OCI-LY1 (cell line): ENCODE results near the gene RNF13.

Experiments
- H2AFZ ChIP-seq: fragments of 200-600 bp; sonication (generic), shearing (Covaris generic); 2 replicates; pipeline ENCODE4 v1.6.0; 2014; ENCODE audit warnings: antibody characterized with exemption, mild to moderate bottlenecking, low read length
- H3F3A ChIP-seq: fragments of 200-600 bp; sonication (generic), shearing (Covaris generic); 2 replicates; pipeline ENCODE4 v1.6.0; 2014; ENCODE audit warnings: mild to moderate bottlenecking, antibody characterized with exemption, low read length, moderate library complexity; ENCODE audit not compliant: insufficient read depth
- H3K27ac ChIP-seq: fragments of 200-600 bp; sonication (generic); 2 replicates; pipeline ENCODE4 v1.5.1; 2014; ENCODE audit warnings: low read length, mixed run types, mild to moderate bottlenecking, low read depth; ENCODE audit not compliant: poor library complexity, severe bottlenecking
- H3K27me3 ChIP-seq: fragments of 200-600 bp; sonication (generic); 2 replicates; pipeline ENCODE4 v1.6.0; 2014; ENCODE audit warnings: antibody characterized with exemption, mild to moderate bottlenecking, low read length, moderate library complexity; ENCODE audit not compliant: insufficient read depth
- H3K36me3 ChIP-seq: fragments of 200-600 bp; sonication (generic); 2 replicates; pipeline ENCODE4 v1.6.1; 2014; ENCODE audit warnings: mild to moderate bottlenecking, antibody characterized with exemption, low read length, moderate library complexity, mixed read lengths; ENCODE audit not compliant: insufficient read depth
- H3K4me1 ChIP-seq: fragments of 200-600 bp; sonication (generic); 2 replicates; pipeline ENCODE4 v1.5.1; 2014; ENCODE audit warnings: mild to moderate bottlenecking, low read length, moderate library complexity; ENCODE audit not compliant: insufficient read depth, severe bottlenecking
- H3K4me2 ChIP-seq: fragments of 200-600 bp; sonication (generic), shearing (Covaris generic); 2 replicates; pipeline ENCODE4 v1.6.1; 2014; ENCODE audit warnings: low read length
- H3K4me3 ChIP-seq: fragments of 200-600 bp; sonication (generic); 2 replicates; pipeline ENCODE4 v1.5.1; 2014; ENCODE audit warnings: low read length, low read depth, mild to moderate bottlenecking, mixed read lengths; ENCODE audit not compliant: poor library complexity, severe bottlenecking
- H3K79me2 ChIP-seq: fragments of 200-600 bp; shearing (Covaris generic); 2 replicates; pipeline ENCODE4 v1.6.1; 2016; ENCODE audit warnings: mixed run types, low read length, mixed read lengths; ENCODE audit not compliant: insufficient read depth
- H3K9ac ChIP-seq: fragments of 200-600 bp; sonication (generic), shearing (Covaris generic); 2 replicates; pipeline ENCODE4 v1.6.1; 2014; ENCODE audit warnings: mild to moderate bottlenecking, low read length, mixed read lengths
- H3K9me2 ChIP-seq: fragments of 200-600 bp; sonication (generic), shearing (Covaris generic); 2 replicates; pipeline ENCODE4 v1.6.1; 2014; ENCODE audit warnings: low read depth, mild to moderate bottlenecking, low read length, mixed read lengths
- H3K9me3 ChIP-seq: fragments of 200-600 bp; shearing (Covaris generic); 2 replicates; pipeline ENCODE4 v1.6.1; 2014; ENCODE audit warnings: low read length, mixed read lengths
- H4K20me1 ChIP-seq: fragments of 200-600 bp; sonication (generic), shearing (Covaris generic); 2 replicates; pipeline ENCODE4 v1.6.0; 2016; ENCODE audit warnings: mild to moderate bottlenecking, low read length; ENCODE audit not compliant: insufficient read depth
- CTCF ChIP-seq: fragments of 200-600 bp; sonication (generic), shearing (Covaris generic); IDR thresholded peaks from 2 replicates; pipeline ENCODE4 v1.5.1; 2017; ENCODE audit warnings: mild to moderate bottlenecking, antibody characterized with exemption, low read length, moderate library complexity, mixed read lengths
- EZH2 ChIP-seq: fragments of 200-600 bp; sonication (generic), shearing (Covaris generic); IDR thresholded peaks from 2 replicates; pipeline ENCODE4 v1.8.0; 2017; ENCODE audit warnings: borderline replicate concordance, mixed run types, mild to moderate bottlenecking, antibody characterized with exemption, low read length, moderate library complexity, mixed read lengths

Gene RNF13

DNA sequence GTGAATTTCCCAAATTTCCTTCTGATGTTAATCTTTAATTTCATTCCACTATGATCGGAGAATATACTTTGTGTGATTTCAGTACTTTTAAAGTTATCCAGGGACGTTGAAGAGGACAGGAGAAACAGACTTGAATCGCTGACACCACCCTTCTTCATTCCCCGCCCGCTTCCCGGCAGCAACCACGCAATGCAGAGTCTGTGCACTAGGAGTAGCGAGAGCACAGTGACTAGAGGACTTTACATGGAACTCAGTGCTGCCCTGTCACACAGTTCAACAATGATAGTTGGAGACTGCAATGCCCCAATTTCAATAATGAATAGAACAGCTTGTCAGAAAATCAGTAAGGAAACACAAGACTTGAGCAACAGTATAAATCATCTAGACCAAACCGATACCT, 73.9 kb downstream of the RNF13 start:
- H3F3A ChIP-seq = no peaks in the 10 kb centered on the region
- no peaks in the 10 kb centered on the region for H3K79me2 ChIP-seq
- TF ChIP-seq EZH2 (no peak), CTCF (no peak)
- no peaks in the 10 kb centered on the region for H3K9me3 ChIP-seq
- no peak overlapping the region for H3K4me3 ChIP-seq
- H3K27me3 ChIP-seq = no peaks in the 10 kb centered on the region
- H4K20me1 ChIP-seq = no peaks in the 10 kb centered on the region
- no peak overlapping the region for H3K27ac ChIP-seq
- no peaks in the 10 kb centered on the region for H3K4me1 ChIP-seq
- H3K9ac ChIP-seq = no peak overlapping the region
- no peaks in the 10 kb centered on the region for H3K9me2 ChIP-seq
- no peak overlapping the region for H3K4me2 ChIP-seq
- H3K36me3 ChIP-seq = peaks cover 4% of the 10 kb centered on the region; the same call in 1 of the 2 replicates
- no peak overlapping the region for H2AFZ ChIP-seq

DNA sequence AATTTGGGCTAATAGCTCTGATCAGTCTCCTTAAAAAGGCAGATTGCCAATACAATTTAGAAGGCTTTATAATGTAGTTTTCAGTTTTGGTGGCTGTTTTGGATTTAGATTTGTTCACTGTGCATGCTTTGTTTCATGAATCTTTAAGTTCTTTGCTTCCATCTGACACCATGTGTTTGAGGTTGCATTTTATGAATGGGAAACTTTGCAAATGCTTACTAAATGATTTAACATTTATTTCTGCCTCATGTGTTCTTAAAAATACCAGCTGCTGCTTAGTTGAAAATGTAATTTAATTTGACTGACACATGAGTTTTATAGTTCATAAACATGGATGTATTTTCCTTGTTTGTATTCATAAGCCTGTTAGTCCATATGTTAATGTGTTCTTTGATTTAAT, 78.6 kb downstream of the RNF13 start:
- no peaks in the 10 kb centered on the region for H4K20me1 ChIP-seq
- H3K9me2 ChIP-seq = no peaks in the 10 kb centered on the region
- H3F3A ChIP-seq = no peaks in the 10 kb centered on the region
- H3K9me3 ChIP-seq = no peaks in the 10 kb centered on the region
- no peak overlapping the region for H3K4me3 ChIP-seq
- H3K9ac ChIP-seq = no peak overlapping the region
- no peaks in the 10 kb centered on the region for H3K4me1 ChIP-seq
- no peak overlapping the region for H3K27ac ChIP-seq
- H3K27me3 ChIP-seq = no peaks in the 10 kb centered on the region
- TF ChIP-seq CTCF = no peak
- TF ChIP-seq EZH2 = no peak
- H3K4me2 ChIP-seq = no peak overlapping the region
- H2AFZ ChIP-seq = no peak overlapping the region
- peaks cover 8% of the 10 kb centered on the region; the same call in 1 of the 2 replicates for H3K36me3 ChIP-seq
- no peaks in the 10 kb centered on the region for H3K79me2 ChIP-seq

GRCh38 chr3:149892371-149892770, 79.4 kb downstream of the RNF13 start:
- H3K9ac ChIP-seq = no peak overlapping the region
- H3K36me3 ChIP-seq = peaks cover 5% of the 10 kb centered on the region; the same call in 1 of the 2 replicates
- H3K27me3 ChIP-seq = no peaks in the 10 kb centered on the region
- no peaks in the 10 kb centered on the region for H3K9me3 ChIP-seq
- no peak overlapping the region for H3K27ac ChIP-seq
- no peak overlapping the region for H3K4me3 ChIP-seq
- H3K9me2 ChIP-seq = no peaks in the 10 kb centered on the region
- no peak overlapping the region for H3K4me2 ChIP-seq
- H3K4me1 ChIP-seq = no peaks in the 10 kb centered on the region
- no peaks in the 10 kb centered on the region for H4K20me1 ChIP-seq
- no peak for TF ChIP-seq EZH2
- no peak for TF ChIP-seq CTCF
- no peaks in the 10 kb centered on the region for H3F3A ChIP-seq
- H3K79me2 ChIP-seq = no peaks in the 10 kb centered on the region
- H2AFZ ChIP-seq = no peak overlapping the region
